HG02870 (cell line): Measurements from ENCODE around the gene UBL5.

Experiments
- ATAC-seq: cut with Tn5 transposase; IDR thresholded peaks from one replicate; pipeline ENCODE4 v1.9.1; 2021; ENCODE audit warnings: mild to moderate bottlenecking, moderate library complexity; ENCODE audit not compliant: unreplicated experiment

UBL5 gene

GRCh38 chr19:9849791-9850190 lies 22.1 kb downstream of the UBL5 start:
- ATAC-seq, result no peak

DNA sequence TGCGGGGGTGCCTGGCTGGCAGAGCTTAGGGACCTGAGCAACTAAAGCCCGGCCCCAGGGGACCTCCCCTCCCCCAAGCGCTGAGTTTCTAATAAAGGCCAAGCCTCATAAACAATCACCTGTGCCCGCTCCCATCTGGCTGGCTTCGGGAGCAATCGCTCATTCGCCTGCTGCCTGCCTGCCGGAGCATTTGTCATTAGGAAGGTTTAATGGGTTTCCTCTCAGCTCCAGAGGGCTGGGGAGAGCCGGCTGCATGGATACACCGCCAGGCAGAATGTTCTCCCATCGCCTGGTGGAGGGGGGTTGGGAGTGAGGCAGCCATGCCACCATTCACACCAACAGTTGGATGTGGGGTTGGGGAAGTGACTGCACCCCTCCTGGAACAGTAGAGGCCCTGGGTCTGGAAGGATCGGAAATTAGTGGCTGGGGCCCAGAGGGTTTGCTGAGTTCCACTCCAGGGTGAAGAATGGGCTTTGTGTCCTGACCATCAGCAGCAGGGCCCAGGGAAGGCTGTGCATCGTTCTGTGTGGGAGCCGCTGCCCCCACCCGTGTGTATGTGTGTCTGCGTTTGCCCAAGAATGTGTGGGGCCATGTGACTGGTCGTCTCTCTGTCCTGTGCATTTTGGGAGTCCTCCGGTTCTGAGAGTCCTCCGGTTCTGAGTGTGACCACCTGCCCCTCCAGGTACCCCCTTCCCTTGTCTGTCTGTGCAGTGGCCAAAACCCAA lies 22.7 kb downstream of the UBL5 start:
- ATAC-seq, result no peak

GRCh38 chr19:9854282-9854846 lies 26.6 kb downstream of the UBL5 start:
- ATAC-seq, result no peak

GRCh38 chr19:9856609-9857008 lies 28.9 kb downstream of the UBL5 start:
- ATAC-seq, result no peak

DNA sequence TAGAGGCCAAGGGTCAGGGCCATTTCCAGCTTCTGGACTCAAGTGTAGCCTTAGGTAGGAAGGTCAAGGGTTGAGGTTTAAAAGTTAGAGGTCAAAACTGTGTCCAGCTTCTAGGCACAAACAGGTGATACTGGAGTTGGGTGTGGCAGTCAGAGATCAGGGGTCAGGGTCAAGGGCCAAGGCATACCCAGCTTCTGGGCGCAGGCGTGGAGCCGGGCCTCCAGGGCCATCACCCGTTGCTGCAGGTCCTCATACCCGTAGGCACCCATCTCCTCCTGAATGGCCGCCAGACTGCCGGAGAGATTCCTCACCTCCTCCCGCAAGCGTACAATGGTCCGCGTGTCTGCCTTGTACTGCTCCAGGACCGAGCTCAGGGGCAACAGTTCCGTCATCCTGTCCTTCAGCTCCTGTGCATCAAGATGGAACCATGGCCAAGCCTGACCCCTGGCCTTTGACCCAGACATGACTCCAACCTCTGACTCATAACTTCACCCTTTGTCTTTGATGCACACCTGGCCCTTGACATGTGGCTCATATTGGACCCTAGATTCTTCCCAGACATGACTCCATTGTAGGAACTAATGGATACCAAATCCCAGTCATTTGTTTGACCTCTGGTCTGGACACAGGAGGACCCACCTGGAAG lies 29.5 kb downstream of the UBL5 start:
- ATAC-seq, result no peak

DNA sequence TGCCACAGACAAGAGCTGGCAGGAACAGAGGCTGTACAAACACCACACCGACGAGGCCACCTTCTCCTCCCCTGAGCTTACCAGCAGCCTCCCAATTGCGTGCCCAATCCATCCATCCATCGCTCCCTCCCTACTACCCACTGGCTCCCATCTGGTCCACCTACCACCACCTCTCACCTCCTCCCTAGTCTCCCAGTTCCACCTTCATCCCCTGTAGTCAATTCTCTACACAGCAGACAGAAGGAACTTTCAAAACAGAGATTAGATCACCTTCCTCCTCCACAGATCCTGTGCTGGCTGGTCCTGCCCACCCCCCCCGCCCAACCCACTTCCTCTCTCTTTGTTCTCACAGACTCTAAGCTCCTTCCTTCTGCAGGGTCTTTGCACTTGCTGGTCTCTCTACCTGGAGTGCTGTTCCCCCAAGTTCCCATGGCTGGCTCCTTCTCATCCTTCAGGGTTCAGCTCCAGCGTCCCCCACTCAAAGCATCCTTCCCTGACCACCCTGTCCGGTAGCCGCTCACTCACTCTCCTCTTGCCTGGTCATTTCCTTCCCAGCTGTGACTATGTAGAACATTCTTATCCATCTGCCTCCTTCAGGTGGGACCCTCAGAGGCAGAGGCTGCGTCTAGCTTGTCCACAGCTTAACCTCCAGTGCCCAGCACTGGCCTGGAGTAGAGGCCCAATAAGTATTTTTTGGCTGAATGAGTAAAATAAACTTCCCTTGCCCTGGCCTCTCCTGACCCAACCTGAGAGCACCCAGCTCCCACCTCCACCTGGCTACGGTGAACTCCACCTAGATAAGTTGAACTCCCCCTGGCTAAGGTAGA lies 30.4 kb downstream of the UBL5 start:
- no peak for ATAC-seq

GRCh38 chr19:9858766-9859165 lies 31.0 kb downstream of the UBL5 start:
- no peak for ATAC-seq

GRCh38 chr19:9860407-9860806 lies 32.7 kb downstream of the UBL5 start:
- no peak for ATAC-seq

DNA sequence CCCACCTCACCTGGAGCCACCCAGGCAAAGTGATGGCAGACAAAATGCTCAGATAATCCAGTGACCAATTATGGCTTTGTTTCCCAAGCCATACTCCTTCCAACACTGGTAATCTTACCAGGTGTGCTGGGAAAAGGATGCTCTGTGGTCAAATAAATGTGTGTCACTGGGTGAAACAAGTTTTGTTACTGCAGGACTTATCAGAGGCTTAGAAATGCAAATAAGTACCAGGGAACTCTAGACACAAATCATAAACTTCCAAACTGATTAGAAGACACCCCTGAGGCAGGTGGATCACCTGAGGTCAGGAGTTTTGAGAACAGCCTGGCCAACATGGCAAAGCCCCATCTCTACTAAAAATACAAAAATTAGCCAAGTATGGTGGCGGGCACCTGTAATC lies 33.8 kb downstream of the UBL5 start:
- no peak for ATAC-seq

GRCh38 chr19:9862938-9863337 lies 35.2 kb downstream of the UBL5 start:
- ATAC-seq, result no peak

DNA sequence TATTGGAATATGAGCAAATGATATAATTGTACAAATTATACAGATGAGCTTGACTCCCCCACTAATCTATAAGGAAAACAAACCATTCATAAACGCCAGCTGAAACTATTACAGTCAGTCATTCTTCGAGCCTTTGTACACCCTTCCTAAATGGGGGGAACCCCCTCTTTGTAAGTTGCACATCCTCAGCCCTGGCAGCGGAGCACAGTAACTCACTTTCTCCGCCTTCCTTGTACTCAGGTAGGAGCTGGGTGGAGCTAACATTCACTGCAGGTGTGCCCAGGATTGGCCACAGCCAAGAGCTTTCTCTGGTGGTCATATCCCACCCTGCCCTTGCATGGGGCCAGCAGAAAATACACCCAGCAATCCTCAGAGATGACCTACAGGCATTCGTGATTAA lies 36.0 kb downstream of the UBL5 start:
- ATAC-seq, result no peak

GRCh38 chr19:9865732-9866501 lies 38.2 kb downstream of the UBL5 start:
- ATAC-seq, result no peak

GRCh38 chr19:9868983-9869617 lies 41.4 kb downstream of the UBL5 start:
- no peak for ATAC-seq

- ATAC-seq, result no peak
Observed at GRCh38 chr19:9871626-9872338, 44.1 kb downstream of the UBL5 start.

GRCh38 chr19:9872618-9873242 lies 45.0 kb downstream of the UBL5 start:
- no peak for ATAC-seq

- no peak for ATAC-seq
Observed at GRCh38 chr19:9875031-9875627, 47.4 kb downstream of the UBL5 start.

DNA sequence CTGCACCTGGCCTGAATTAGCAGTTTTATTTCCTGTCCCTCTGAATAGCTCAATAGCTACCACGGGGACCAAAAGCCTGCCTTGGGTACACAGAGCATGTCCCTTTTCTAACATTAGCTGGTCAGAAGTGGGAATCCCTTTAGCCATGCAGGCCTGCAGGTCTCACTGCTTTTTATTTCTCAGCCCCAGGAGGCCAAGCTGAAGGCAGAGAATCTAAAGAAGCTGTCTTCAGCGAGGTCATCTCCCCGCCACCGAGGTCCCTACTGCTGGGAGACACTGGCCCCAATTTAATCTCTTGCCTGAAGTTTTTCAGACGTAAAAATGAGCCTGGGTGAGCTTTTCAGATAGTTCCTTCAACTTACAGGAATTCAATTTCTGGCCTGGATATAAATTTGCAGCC lies 48.1 kb downstream of the UBL5 start:
- no peak for ATAC-seq

DNA sequence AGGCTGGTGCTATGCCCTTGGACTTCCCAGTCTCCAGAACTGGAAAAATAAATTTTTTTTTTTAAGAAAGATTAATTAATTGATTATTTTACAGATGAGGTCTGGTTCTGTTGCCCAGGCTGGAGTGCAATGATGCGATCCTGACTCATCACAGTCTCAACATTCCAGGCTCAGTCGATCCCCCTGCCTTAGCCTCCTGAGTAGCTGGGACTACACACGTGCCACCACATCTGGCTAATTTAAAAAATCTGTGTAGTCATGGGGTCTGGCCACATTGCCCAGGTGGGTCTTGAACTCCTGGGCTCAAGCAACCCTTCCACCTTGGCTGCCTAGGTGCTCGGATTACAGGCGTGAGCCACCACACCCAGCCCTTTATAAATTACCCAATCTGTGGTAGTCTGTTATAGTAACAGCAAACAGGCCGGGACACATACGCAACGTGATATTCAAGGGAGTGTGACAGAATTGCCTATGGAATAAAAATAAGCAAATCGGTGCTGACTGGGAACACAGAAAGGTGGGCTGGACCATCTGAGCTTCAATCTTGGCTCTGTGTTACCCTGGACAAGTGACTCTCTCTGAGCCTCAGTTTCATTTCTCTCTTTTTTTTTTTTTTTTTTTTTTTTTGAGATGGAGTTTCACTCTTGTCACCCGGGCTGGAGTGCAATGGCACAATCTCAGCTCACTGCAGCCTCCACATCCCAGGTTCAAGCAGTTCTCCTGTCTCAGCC lies 50.2 kb downstream of the UBL5 start:
- ATAC-seq, result no peak
